Measurements from ENCODE around the gene SLC45A1. TPM values are rescaled to one million over a fixed set of nuclear protein-coding genes. Genes with fewer than 3 reads are reported as not detected.

SLC45A1 gene
- total RNA-seq, 4 donors from 2014 or later, result 0.13 to 3.4 (median 1.4) TPM

GRCh38 chr1:8293118-8293517, 24.8 kb upstream of the SLC45A1 start:
- H3K4me3 ChIP-seq (ENCODE audit: low read depth, poor library complexity, severe bottlenecking), result no peak overlapping the region
- intact Hi-C loops (cut with DNase I; ENCODE audit: low total_unique reads), result no loop called here
- DNase-seq (ENCODE audit: low spot score in 2 of 2), result no peak
- no peak for TF ChIP-seq CTCF (IDR thresholded peaks at IDR 0.05)
- TF ChIP-seq POLR2A (IDR thresholded peaks at IDR 0.05), result no peak
- 61 to 69% methylated on average over 6 of the region's 6 CpGs for WGBS, 2 donors

GRCh38 chr1:8293641-8294169, 24.2 kb upstream of the SLC45A1 start:
- 94 to 97% methylated on average over 4 of the region's 4 CpGs for WGBS, 2 donors
- no peak for TF ChIP-seq CTCF (IDR thresholded peaks at IDR 0.05)
- TF ChIP-seq POLR2A (IDR thresholded peaks at IDR 0.05), result no peak
- intact Hi-C loops (cut with DNase I; ENCODE audit: low total_unique reads), result no loop called here

GRCh38 chr1:8294170-8294697, 23.7 kb upstream of the SLC45A1 start:
- intact Hi-C loops (cut with DNase I; ENCODE audit: low total_unique reads), result no loop called here
- 75 to 79% methylated on average over 19 of the region's 19 CpGs for WGBS, 2 donors
- DNase-seq (ENCODE audit: low spot score in 2 of 2), result no peak
- H3K4me3 ChIP-seq (ENCODE audit: low read depth, poor library complexity, severe bottlenecking), result no peak overlapping the region
- TF ChIP-seq POLR2A (IDR thresholded peaks at IDR 0.05) (no peak), CTCF (IDR thresholded peaks at IDR 0.05) (no peak)

More at GRCh38 chr1:8293641-8294169, 24.2 kb upstream of the SLC45A1 start:
- H3K4me3 ChIP-seq (ENCODE audit: low read depth, poor library complexity, severe bottlenecking), result no peak overlapping the region
- no peak for DNase-seq (ENCODE audit: low spot score in 2 of 2)

GRCh38 chr1:8297245-8297644, 20.7 kb upstream of the SLC45A1 start:
- intact Hi-C loops (cut with DNase I; ENCODE audit: low total_unique reads), result no loop called here
- H3K4me3 ChIP-seq (ENCODE audit: low read depth, poor library complexity, severe bottlenecking), result no peak overlapping the region
- WGBS, 2 donors, result 79 to 80% methylated on average over 4 of the region's 4 CpGs
- TF ChIP-seq CTCF (IDR thresholded peaks at IDR 0.05) (no peak), POLR2A (IDR thresholded peaks at IDR 0.05) (no peak)
- no peak for DNase-seq (ENCODE audit: low spot score in 2 of 2)

- intact Hi-C loops (cut with DNase I; ENCODE audit: low total_unique reads), result no loop called here
- DNase-seq (ENCODE audit: low spot score in 2 of 2), result no peak
- no peak for TF ChIP-seq CTCF (IDR thresholded peaks at IDR 0.05)
- H3K4me3 ChIP-seq (ENCODE audit: low read depth, poor library complexity, severe bottlenecking), result no peak overlapping the region
- 93 to 94% methylated on average over 5 of the region's 5 CpGs for WGBS, 2 donors
Measured at GRCh38 chr1:8299963-8300362, 18.0 kb upstream of the SLC45A1 start.

Data from lower leg skin (tissue), 4 donors.